Sigmoid colon (tissue), 4 donors: ENCODE measurements around the gene TAX1BP3.

Experiments
- CTCF ChIP-seq, 4 experiments: fragments of 450-650 bp in 3 of 4; fragments of 200-600 bp in 1 of 4; IDR thresholded peaks; one replicate each; pipeline ENCODE4 v1.5.1; 2016 to 2019; ENCODE audit warnings: antibody characterized with exemption in 4 of 4, mild to moderate bottlenecking in 3 of 4, moderate library complexity in 2 of 4
- EP300 ChIP-seq, 4 donors: sonication (generic); formaldehyde crosslinking; IDR thresholded peaks; one replicate each; pipeline ENCODE4 v1.6.1; 2017; ENCODE audit warnings: antibody characterized with exemption in 4 of 4
- POLR2A ChIP-seq, 2 donors: fragments of 450-650 bp; IDR thresholded peaks; one replicate each; pipeline ENCODE4 v1.6.1; 2016; ENCODE audit warnings: antibody characterized with exemption in 2 of 2, mild to moderate bottlenecking in 2 of 2, moderate library complexity in 2 of 2
- POLR2AphosphoS5 ChIP-seq, 4 donors: sonication (generic); formaldehyde crosslinking; IDR thresholded peaks; one replicate each; pipeline ENCODE4 v1.6.1; 2017; ENCODE audit warnings: antibody characterized with exemption in 4 of 4

- TF ChIP-seq CTCF (IDR thresholded peaks at IDR 0.05) (no peak), EP300 (IDR thresholded peaks at IDR 0.05) (no peak), POLR2A (IDR thresholded peaks at IDR 0.05) (no peak), POLR2AphosphoS5 (IDR thresholded peaks at IDR 0.05) (no peak)
These were observed 45.3 kb downstream of the TAX1BP3 start for GRCh38 chr17:3622977-3623594.
